Measurements from ENCODE around the gene BORCS5. TPM values are rescaled to one million over a fixed set of nuclear protein-coding genes. Genes with fewer than 3 reads are reported as not detected.
"Not testable (repeated sequence)": the region's sequence is repeated elsewhere in the genome, so short reads cannot be mapped to it uniquely, and the experiment has no call there.

Gene BORCS5
- total and polyA plus RNA-seq, 4 donors: 7.2 to 22.8 (median 13.2) TPM

DNA sequence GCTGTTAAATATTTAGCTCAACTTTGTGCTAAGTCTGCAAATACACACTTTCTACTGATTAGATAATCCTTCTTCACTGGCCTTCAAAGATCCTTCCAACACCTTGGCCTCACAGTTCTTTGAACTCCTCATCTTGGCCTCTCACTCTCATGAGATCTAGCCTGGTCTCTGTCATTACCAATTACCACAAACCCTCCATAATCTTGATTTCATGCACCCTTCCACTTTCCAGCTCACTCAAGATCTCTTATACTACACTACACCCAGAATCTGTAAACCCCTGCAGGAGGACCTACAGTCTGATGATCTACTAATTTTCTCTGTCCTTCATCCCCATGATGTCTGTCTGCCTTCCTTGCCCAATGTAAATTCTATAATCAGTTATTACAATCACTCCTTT is 134.7 kb downstream of the BORCS5 start:
- H3K27ac ChIP-seq (ENCODE audit: low read depth in 1 of 2, low read length in 2 of 2): no peak overlapping the region
- no peak for ATAC-seq (ENCODE audit: low FRiP score)
- peaks cover 0 to 4% of the 10 kb centered on the region in 2 donors for H3K36me3 ChIP-seq (ENCODE audit: control insufficient read depth in 1 of 2, insufficient read depth in 2 of 2, low read length in 1 of 2)
- no peaks in the 10 kb centered on the region for H3K27me3 ChIP-seq (ENCODE audit: control insufficient read depth in 1 of 2, insufficient read depth in 2 of 2, low read length in 1 of 2)
- H3K4me3 ChIP-seq (ENCODE audit: low read length in 2 of 2): no peak overlapping the region
- peaks cover 0 to 4% of the 10 kb centered on the region in 2 donors for H3K4me1 ChIP-seq (ENCODE audit: control insufficient read depth in 1 of 2, insufficient read depth in 2 of 2, low read length in 2 of 2)
- no peak for DNase-seq
- H3K9me3 ChIP-seq (ENCODE audit: control insufficient read depth, low read length): no peaks in the 10 kb centered on the region
- intact Hi-C loops (cut with DNase I): no loop called here

DNA sequence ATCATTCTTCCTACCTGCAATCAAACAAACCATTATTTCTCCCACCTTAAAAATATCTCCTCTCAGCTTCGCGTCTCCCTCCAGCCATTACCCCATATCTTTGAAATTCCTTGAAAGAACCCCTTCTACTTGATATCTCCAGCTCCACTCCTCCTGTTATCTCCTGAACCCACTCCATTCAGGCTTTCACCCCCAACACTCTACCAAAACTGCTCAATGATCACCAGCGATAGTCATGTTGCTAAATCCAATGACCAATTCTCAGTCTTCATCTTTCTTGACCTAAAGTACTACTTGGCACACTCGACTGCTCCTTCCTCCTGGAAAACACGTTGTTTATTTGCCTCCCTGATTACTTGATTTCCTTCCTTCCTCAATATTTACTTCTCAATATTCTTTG is 135.7 kb downstream of the BORCS5 start:
- Histone ChIP-seq H3K4me3 (ENCODE audit: low read length in 2 of 2) (no peak overlapping the region), H3K27me3 (ENCODE audit: control insufficient read depth in 1 of 2, insufficient read depth in 2 of 2, low read length in 1 of 2) (no peaks in the 10 kb centered on the region), H3K4me1 (ENCODE audit: control insufficient read depth in 1 of 2, insufficient read depth in 2 of 2, low read length in 2 of 2) (no peaks in the 10 kb centered on the region), H3K27ac (ENCODE audit: low read depth in 1 of 2, low read length in 2 of 2) (no peak overlapping the region), H3K36me3 (ENCODE audit: control insufficient read depth in 1 of 2, insufficient read depth in 2 of 2, low read length in 1 of 2) (peaks cover 0 to 4% of the 10 kb centered on the region in 2 donors), H3K9me3 (ENCODE audit: control insufficient read depth, low read length) (no peaks in the 10 kb centered on the region)
- WGBS, 2 donors: 96 to 98% methylated on average over 5 of the region's 5 CpGs
- DNase-seq (no peak), ATAC-seq (ENCODE audit: low FRiP score) (no peak)
- intact Hi-C loops (cut with DNase I): no loop called here

DNA sequence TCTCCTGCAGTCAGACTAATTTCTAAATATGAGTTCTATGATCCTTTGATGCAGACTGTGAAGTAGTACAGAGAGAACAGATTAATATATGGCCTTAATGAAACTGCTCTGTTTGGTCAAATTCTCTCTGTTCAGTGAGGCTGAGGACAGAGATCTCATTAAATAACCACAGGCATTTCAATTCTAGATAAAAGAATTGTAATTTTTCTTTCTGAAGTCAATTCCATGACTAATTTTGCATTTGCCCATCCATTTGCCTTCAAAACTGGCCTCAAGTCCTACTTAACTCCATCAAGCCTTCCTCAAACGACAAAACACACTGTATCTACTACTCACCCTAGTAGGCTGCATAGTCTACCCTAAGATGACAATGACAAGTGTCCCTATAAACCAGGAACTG is 138.7 kb downstream of the BORCS5 start:
- no peaks in the 10 kb centered on the region for H3K9me3 ChIP-seq (ENCODE audit: control insufficient read depth, low read length)
- intact Hi-C loops (cut with DNase I): no loop called here
- H3K36me3 ChIP-seq (ENCODE audit: control insufficient read depth in 1 of 2, insufficient read depth in 2 of 2, low read length in 1 of 2): peaks cover 0 to 2% of the 10 kb centered on the region in 2 donors
- peaks cover 0 to 6% of the 10 kb centered on the region in 2 donors for H3K4me1 ChIP-seq (ENCODE audit: control insufficient read depth in 1 of 2, insufficient read depth in 2 of 2, low read length in 2 of 2)
- no peak for ATAC-seq (ENCODE audit: low FRiP score)
- H3K27me3 ChIP-seq (ENCODE audit: control insufficient read depth in 1 of 2, insufficient read depth in 2 of 2, low read length in 1 of 2): no peaks in the 10 kb centered on the region
- no peak for DNase-seq
- no peak overlapping the region for H3K27ac ChIP-seq (ENCODE audit: low read depth in 1 of 2, low read length in 2 of 2)
- H3K4me3 ChIP-seq (ENCODE audit: low read length in 2 of 2): no peak overlapping the region
- 88 to 95% methylated on average over 1 of the region's 1 CpG for WGBS, 2 donors

DNA sequence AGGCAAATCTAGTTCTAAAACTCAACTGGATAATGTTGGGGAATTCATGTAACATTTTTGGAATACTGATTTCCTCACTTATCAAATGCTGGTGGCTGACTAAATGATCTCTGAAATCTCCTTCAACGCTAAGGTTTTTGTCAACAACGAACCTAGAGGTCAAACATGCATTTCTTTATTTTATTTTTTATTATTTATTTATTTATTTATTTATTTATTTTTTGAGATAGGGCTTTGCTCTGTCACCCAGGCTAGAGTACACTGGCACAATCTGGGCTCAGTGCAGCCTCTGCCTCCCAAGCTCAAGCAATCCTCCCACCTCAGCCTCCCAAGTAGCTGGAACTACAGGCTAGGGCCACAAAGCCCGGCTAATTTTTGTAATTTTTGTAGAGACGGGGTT is 141.3 kb downstream of the BORCS5 start:
- H3K4me3 ChIP-seq (ENCODE audit: low read length in 2 of 2): no peak overlapping the region
- 91 to 93% methylated on average over 4 of the region's 4 CpGs for WGBS, 2 donors
- intact Hi-C loops (cut with DNase I): no loop called here
- H3K9me3 ChIP-seq (ENCODE audit: control insufficient read depth, low read length): no peaks in the 10 kb centered on the region
- no peaks in the 10 kb centered on the region for H3K36me3 ChIP-seq (ENCODE audit: control insufficient read depth in 1 of 2, insufficient read depth in 2 of 2, low read length in 1 of 2)
- no peaks in the 10 kb centered on the region for H3K27me3 ChIP-seq (ENCODE audit: control insufficient read depth in 1 of 2, insufficient read depth in 2 of 2, low read length in 1 of 2)
- ATAC-seq (ENCODE audit: low FRiP score): no peak
- H3K27ac ChIP-seq (ENCODE audit: low read depth in 1 of 2, low read length in 2 of 2): no peak overlapping the region
- DNase-seq: no peak
- H3K4me1 ChIP-seq (ENCODE audit: control insufficient read depth in 1 of 2, insufficient read depth in 2 of 2, low read length in 2 of 2): peaks cover 0 to 6% of the 10 kb centered on the region in 2 donors

DNA sequence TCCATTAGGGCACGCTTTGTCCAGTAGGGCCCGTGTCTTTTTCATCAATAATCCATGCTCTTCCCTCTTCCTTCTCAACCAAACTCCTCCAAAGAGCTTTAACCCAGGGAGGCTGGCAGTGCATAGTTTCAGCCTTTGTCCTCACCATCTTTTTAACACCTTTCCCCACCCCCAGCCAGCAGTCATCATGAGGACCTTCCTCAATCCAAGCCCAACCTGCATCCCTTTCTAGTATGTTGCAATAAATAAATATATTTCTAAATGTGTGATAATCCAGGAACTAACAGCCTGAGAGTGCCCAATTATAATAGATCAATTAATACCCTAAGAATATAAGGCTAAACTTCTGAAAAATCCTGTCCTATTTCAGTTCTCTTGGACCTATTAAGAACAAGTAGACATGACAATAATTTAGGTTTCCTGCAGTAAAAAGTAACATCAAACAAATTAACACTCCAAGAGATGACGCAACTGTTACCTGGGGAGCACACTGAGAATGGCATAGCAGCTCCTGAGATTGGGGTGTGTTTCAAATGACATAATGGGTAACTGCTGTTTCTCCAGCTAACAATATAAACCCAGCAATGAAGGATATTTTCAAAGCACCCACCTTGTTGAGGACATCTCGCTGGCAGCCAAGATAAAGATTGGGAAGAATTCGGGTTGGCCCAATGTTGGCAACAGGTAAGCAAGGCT is 143.2 kb downstream of the BORCS5 start:
- Histone ChIP-seq H3K4me1 (ENCODE audit: control insufficient read depth in 1 of 2, insufficient read depth in 2 of 2, low read length in 2 of 2) (peaks cover 0 to 6% of the 10 kb centered on the region in 2 donors), H3K27me3 (ENCODE audit: control insufficient read depth in 1 of 2, insufficient read depth in 2 of 2, low read length in 1 of 2) (no peaks in the 10 kb centered on the region), H3K36me3 (ENCODE audit: control insufficient read depth in 1 of 2, insufficient read depth in 2 of 2, low read length in 1 of 2) (no peaks in the 10 kb centered on the region), H3K4me3 (ENCODE audit: low read length in 2 of 2) (no peak overlapping the region), H3K9me3 (ENCODE audit: control insufficient read depth, low read length) (no peaks in the 10 kb centered on the region), H3K27ac (ENCODE audit: low read depth in 1 of 2, low read length in 2 of 2) (no peak overlapping the region)
- 93 to 96% methylated on average over 5 of the region's 5 CpGs for WGBS, 2 donors
- intact Hi-C loops (cut with DNase I): no loop called here
- DNase-seq: no peak
- ATAC-seq (ENCODE audit: low FRiP score): no peak

- Histone ChIP-seq H3K9me3 (ENCODE audit: control insufficient read depth, low read length) (no peaks in the 10 kb centered on the region), H3K4me3 (ENCODE audit: low read length in 2 of 2) (no peak overlapping the region), H3K27me3 (ENCODE audit: control insufficient read depth in 1 of 2, insufficient read depth in 2 of 2, low read length in 1 of 2) (no peaks in the 10 kb centered on the region), H3K4me1 (ENCODE audit: control insufficient read depth in 1 of 2, insufficient read depth in 2 of 2, low read length in 2 of 2) (peaks cover 0 to 8% of the 10 kb centered on the region in 2 donors), H3K27ac (ENCODE audit: low read depth in 1 of 2, low read length in 2 of 2) (no peak overlapping the region), H3K36me3 (ENCODE audit: control insufficient read depth in 1 of 2, insufficient read depth in 2 of 2, low read length in 1 of 2) (no peaks in the 10 kb centered on the region)
- WGBS, 2 donors: 39 to 43% methylated on average over 3 of the region's 3 CpGs
- intact Hi-C loops (cut with DNase I): no loop called here
- ATAC-seq (ENCODE audit: low FRiP score) (no peak), DNase-seq (no peak)
Observed at GRCh38 chr12:12501121-12501520, 144.2 kb downstream of the BORCS5 start.

DNA sequence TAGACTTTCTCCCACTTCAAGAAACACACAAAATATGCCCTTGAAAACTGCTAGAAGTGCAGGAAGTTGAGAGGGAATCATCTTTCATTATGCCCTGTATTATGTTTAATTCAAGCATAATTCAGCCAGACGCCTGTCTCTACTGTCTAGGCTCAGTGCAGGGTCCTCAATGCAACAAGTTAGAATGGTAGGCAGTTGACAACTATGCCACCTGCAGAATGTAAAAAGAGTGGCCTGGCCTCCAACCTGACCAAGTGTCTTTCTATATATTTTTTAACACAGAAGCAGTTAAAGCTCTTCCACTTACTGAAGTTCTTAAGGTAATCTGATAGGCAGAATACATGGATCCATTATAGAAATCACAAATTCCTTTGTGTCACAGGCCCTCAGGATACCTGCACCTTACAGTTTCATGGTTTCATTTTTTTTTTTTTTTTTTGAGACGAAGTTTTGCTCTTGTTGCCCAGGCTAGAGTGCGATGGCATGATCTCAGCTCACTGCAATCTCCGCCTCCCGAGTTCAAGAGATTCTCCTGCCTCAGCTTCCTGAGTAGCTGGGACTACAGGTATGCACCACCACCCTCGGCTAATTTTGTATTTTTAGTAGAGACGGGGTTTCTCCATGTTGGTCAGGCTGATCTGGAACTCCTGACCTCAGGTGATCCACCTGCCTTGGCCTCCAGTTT is 145.4 kb downstream of the BORCS5 start:
- WGBS, 2 donors: 85 to 89% methylated on average over 7 of the region's 7 CpGs
- DNase-seq; intact Hi-C loops (cut with DNase I): not testable (repeated sequence)

DNA sequence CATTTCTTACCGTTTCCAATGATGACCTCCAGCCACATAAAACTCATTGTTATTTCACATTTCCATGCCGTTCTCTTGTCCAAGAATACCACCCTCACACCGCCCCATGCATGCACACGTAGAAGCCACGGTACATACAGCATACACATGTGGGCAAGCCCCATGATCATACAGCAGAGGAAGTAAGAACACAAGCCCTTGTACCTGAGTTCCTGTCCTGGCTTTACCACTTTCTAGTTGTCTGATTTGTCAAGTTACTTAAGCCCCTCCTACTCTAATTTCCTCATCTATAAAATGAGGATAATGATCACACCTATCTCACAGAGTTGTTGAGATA is 145.9 kb downstream of the BORCS5 start:
- H3K27ac ChIP-seq (ENCODE audit: low read depth in 1 of 2, low read length in 2 of 2): no peak overlapping the region
- H3K36me3 ChIP-seq (ENCODE audit: control insufficient read depth in 1 of 2, insufficient read depth in 2 of 2, low read length in 1 of 2): no peaks in the 10 kb centered on the region
- DNase-seq (no peak), ATAC-seq (ENCODE audit: low FRiP score) (no peak)
- peaks cover 1 to 8% of the 10 kb centered on the region in 2 donors for H3K4me1 ChIP-seq (ENCODE audit: control insufficient read depth in 1 of 2, insufficient read depth in 2 of 2, low read length in 2 of 2)
- intact Hi-C loops (cut with DNase I): no loop called here
- no peaks in the 10 kb centered on the region for H3K27me3 ChIP-seq (ENCODE audit: control insufficient read depth in 1 of 2, insufficient read depth in 2 of 2, low read length in 1 of 2)
- no peak overlapping the region for H3K4me3 ChIP-seq (ENCODE audit: low read length in 2 of 2)
- H3K9me3 ChIP-seq (ENCODE audit: control insufficient read depth, low read length): no peaks in the 10 kb centered on the region
- WGBS, 2 donors: 93 to 96% methylated on average over 5 of the region's 5 CpGs

More for the DNA sequence above, 145.4 kb downstream of the BORCS5 start:
- not testable (repeated sequence) for H3K27me3 ChIP-seq (ENCODE audit: control insufficient read depth in 1 of 2, insufficient read depth in 2 of 2, low read length in 1 of 2); ATAC-seq (ENCODE audit: low FRiP score); H3K4me3 ChIP-seq (ENCODE audit: low read length in 2 of 2); H3K27ac ChIP-seq (ENCODE audit: low read depth in 1 of 2, low read length in 2 of 2); H3K9me3 ChIP-seq (ENCODE audit: control insufficient read depth, low read length); H3K36me3 ChIP-seq (ENCODE audit: control insufficient read depth in 1 of 2, insufficient read depth in 2 of 2, low read length in 1 of 2); H3K4me1 ChIP-seq (ENCODE audit: control insufficient read depth in 1 of 2, insufficient read depth in 2 of 2, low read length in 2 of 2)
